Breast epithelium (tissue), 3 donors: ENCODE results near the gene PAK5.

Experiments used
- POLR2A ChIP-seq: fragments of 450-650 bp; IDR thresholded peaks from one replicate; pipeline ENCODE4 v1.6.1; 2016; ENCODE audit warnings: antibody characterized with exemption, mild to moderate bottlenecking, moderate library complexity
- TF ChIP-seq, protein P1 (sequence below), 3 donors: fragments of 450-650 bp; IDR thresholded peaks; one replicate each; pipeline ENCODE4 v1.5.1; 2016 to 2017; ENCODE audit warnings: antibody characterized with exemption in 3 of 3, mild to moderate bottlenecking in 3 of 3, moderate library complexity in 3 of 3

DNA sequence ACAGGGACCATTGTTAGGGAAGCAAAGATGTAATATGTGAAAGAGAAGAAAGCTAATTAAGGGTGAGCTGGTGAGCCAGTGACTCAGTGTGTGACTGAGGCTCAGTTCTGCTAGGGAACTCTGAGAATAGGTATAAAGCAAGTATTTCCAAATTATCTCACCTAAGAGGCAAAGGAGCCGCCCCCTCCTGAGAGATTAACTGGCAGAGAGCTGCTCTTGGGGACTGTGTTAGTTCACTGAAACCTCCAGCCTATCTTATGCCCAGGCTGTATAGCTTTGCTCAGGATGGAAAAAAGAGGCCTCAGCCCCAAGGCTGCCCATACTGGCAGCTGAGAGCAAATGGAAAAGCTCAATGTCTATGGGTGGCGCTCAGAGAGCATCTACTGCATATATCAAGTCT lies 152.0 kb downstream of the PAK5 start:
- TF ChIP-seq, protein P1, sequence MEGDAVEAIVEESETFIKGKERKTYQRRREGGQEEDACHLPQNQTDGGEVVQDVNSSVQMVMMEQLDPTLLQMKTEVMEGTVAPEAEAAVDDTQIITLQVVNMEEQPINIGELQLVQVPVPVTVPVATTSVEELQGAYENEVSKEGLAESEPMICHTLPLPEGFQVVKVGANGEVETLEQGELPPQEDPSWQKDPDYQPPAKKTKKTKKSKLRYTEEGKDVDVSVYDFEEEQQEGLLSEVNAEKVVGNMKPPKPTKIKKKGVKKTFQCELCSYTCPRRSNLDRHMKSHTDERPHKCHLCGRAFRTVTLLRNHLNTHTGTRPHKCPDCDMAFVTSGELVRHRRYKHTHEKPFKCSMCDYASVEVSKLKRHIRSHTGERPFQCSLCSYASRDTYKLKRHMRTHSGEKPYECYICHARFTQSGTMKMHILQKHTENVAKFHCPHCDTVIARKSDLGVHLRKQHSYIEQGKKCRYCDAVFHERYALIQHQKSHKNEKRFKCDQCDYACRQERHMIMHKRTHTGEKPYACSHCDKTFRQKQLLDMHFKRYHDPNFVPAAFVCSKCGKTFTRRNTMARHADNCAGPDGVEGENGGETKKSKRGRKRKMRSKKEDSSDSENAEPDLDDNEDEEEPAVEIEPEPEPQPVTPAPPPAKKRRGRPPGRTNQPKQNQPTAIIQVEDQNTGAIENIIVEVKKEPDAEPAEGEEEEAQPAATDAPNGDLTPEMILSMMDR (IDR thresholded peaks at IDR 0.05): no peak
- no peak for TF ChIP-seq POLR2A
